Brain microvascular endothelial cell (primary cell): ENCODE data around the gene SLC8A2.

ENCODE experiments used
- DNase-seq: peaks from one replicate; pipeline ENCODE4 v3.0.0-alpha.2; 2020
- H3K27ac ChIP-seq: fragments of 250-450 bp; sonication (Bioruptor Pico); 2 replicates; pipeline ENCODE4 v1.5.1; 2020; ENCODE audit warnings: mild to moderate bottlenecking, moderate library complexity
- H3K27me3 ChIP-seq: fragments of 250-450 bp; sonication (Bioruptor Pico); replicated peaks from 2 replicates; pipeline ENCODE4 v1.5.1; 2020; ENCODE audit warnings: mild to moderate bottlenecking
- H3K36me3 ChIP-seq: fragments of 250-450 bp; sonication (Bioruptor Pico); replicated peaks from 2 replicates; pipeline ENCODE4 v1.5.1; 2020; ENCODE audit warnings: mild to moderate bottlenecking
- H3K4me3 ChIP-seq: 2 replicates; pipeline ENCODE4 v1.5.1; 2011; ENCODE audit warnings: low read depth, mild to moderate bottlenecking, control low read depth, low read length, moderate library complexity
- CTCF ChIP-seq: IDR thresholded peaks from 2 replicates; pipeline ENCODE4 v1.5.1; 2011; ENCODE audit warnings: low read depth, mild to moderate bottlenecking, moderate library complexity, low read length, control low read depth, inconsistent platforms; ENCODE audit errors: missing control alignments
- in situ Hi-C: cut with HindIII; loops from 2 replicates; pipeline ENCODE4 v1.10.0; 2017; ENCODE audit warnings: low sequenced_read_pairs, low pct_ligation_motif_present

SLC8A2 gene

GRCh38 chr19:47434088-47434487, 37.6 kb downstream of the SLC8A2 start:
- no peak for TF ChIP-seq CTCF
- H3K27me3 ChIP-seq, result no peaks in the 10 kb centered on the region
- H3K36me3 ChIP-seq, result no peaks in the 10 kb centered on the region
- in situ Hi-C loops, result no loop called here
- DNase-seq, result no peak
- no peak overlapping the region for H3K4me3 ChIP-seq
- no peak overlapping the region for H3K27ac ChIP-seq

GRCh38 chr19:47433121-47433520, 38.6 kb downstream of the SLC8A2 start:
- Histone ChIP-seq H3K4me3 (no peak overlapping the region), H3K27ac (no peak overlapping the region), H3K36me3 (no peaks in the 10 kb centered on the region), H3K27me3 (no peaks in the 10 kb centered on the region)
- no peak for TF ChIP-seq CTCF
- no peak for DNase-seq
- in situ Hi-C loops, result no loop called here

GRCh38 chr19:47432499-47432898, 39.2 kb downstream of the SLC8A2 start:
- in situ Hi-C loops, result no loop called here
- H3K27me3 ChIP-seq, result no peaks in the 10 kb centered on the region

GRCh38 chr19:47432091-47432490, 39.6 kb downstream of the SLC8A2 start:
- no peak for TF ChIP-seq CTCF
- no peak for DNase-seq
- Histone ChIP-seq H3K36me3 (no peaks in the 10 kb centered on the region), H3K27ac (no peak overlapping the region), H3K4me3 (no peak overlapping the region), H3K27me3 (no peaks in the 10 kb centered on the region)
- in situ Hi-C loops, result no loop called here

More at GRCh38 chr19:47432499-47432898, 39.2 kb downstream of the SLC8A2 start:
- TF ChIP-seq CTCF, result no peak
- Histone ChIP-seq H3K36me3 (no peaks in the 10 kb centered on the region), H3K27ac (no peak overlapping the region), H3K4me3 (no peak overlapping the region)
- no peak for DNase-seq

- H3K27ac ChIP-seq, result no peak overlapping the region
- DNase-seq, result no peak
- peak; percentile 31 for TF ChIP-seq CTCF
- H3K36me3 ChIP-seq, result no peaks in the 10 kb centered on the region
- H3K27me3 ChIP-seq, result no peaks in the 10 kb centered on the region
- H3K4me3 ChIP-seq, result peak overlapping the region; percentile 27
- in situ Hi-C loops, result no loop called here
Measured at GRCh38 chr19:47430041-47430802, 41.5 kb downstream of the SLC8A2 start.

- in situ Hi-C loops, result no loop called here
- Histone ChIP-seq H3K27ac (no peak overlapping the region), H3K36me3 (no peaks in the 10 kb centered on the region), H3K4me3 (no peak overlapping the region), H3K27me3 (peaks cover 6% of the 10 kb centered on the region)
- DNase-seq, result no peak
- no peak for TF ChIP-seq CTCF
Measured at GRCh38 chr19:47429140-47429793, 42.4 kb downstream of the SLC8A2 start.
